RPMI8226 (cell line): ENCODE measurements around the gene TJAP1.
A peak's percentile ranks its signal among the peaks of the same experiment; 100 is the strongest.

ENCODE experiments used
- DNase-seq: peaks from one replicate; pipeline ENCODE4 v3.0.0-alpha.2; 2015

TJAP1 gene, protein sequence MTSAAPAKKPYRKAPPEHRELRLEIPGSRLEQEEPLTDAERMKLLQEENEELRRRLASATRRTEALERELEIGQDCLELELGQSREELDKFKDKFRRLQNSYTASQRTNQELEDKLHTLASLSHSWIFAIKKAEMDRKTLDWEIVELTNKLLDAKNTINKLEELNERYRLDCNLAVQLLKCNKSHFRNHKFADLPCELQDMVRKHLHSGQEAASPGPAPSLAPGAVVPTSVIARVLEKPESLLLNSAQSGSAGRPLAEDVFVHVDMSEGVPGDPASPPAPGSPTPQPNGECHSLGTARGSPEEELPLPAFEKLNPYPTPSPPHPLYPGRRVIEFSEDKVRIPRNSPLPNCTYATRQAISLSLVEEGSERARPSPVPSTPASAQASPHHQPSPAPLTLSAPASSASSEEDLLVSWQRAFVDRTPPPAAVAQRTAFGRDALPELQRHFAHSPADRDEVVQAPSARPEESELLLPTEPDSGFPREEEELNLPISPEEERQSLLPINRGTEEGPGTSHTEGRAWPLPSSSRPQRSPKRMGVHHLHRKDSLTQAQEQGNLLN

DNA sequence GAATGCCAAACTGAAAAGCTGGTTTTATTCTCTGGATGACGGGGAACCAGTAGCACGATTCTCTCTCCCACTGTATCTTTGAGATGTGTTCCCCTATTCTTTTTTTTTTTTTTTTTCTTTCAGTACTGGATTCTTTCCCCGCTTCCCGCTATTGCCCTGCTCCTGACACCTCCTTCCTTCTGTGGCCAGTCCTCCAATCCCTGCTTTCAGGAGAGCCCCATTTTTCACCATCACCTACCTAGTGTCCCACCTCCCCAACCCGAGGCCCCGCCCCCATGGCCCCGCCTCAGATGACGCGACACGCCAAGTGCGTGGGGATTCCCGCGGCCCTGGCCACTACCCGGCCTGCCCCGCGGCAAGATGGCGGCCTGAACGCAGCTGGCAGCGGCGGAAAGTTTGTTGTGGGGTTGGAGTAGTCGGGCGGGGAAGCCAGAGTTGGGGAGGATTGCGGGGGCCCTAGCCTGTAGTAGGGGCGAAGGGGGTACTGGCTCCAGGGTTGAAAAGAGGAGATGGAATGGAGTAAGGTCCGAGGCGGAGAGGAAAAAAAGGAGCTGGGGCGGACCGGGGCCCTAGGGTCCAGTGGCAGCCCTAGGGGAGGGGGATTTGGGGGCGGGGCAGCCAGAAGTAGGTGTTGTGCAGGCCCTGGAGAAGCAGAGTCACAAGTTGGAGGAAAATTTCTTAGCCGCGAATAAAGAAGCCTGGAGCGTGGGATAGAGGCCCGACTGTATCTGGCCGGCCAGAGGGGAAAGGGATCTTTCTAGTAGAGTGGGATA, at the start of gene TJAP1:
TJAP1 (plus strand) TSS at position 336 of the 773 bp plus-strand sequence. CDS start 21,432 bp downstream, outside the sequence.
- peak; percentile 92 for DNase-seq

DNA sequence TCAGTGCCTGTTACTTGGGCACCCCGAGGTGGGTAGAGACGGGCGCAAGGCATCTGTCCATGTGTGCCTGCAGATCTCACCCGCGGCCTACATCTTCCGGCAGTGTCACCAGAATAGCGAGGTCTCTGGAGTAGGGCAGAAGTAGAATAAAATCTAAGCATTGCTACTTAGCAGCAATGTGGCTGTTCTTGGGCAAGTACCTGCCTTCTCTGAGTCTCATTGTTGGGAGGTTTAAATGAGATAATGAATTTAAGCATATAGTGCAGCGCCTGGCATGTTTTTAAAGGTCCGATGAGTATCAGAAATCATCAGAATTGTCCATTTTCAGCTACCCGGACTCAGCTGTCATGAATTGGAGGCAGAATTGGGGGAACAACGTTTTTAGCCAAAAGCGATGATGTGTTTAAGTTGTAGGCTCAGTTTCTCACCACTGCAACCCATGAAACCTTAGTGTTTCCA, 49.2 kb upstream of the TJAP1 start:
- DNase-seq: no peak

DNA sequence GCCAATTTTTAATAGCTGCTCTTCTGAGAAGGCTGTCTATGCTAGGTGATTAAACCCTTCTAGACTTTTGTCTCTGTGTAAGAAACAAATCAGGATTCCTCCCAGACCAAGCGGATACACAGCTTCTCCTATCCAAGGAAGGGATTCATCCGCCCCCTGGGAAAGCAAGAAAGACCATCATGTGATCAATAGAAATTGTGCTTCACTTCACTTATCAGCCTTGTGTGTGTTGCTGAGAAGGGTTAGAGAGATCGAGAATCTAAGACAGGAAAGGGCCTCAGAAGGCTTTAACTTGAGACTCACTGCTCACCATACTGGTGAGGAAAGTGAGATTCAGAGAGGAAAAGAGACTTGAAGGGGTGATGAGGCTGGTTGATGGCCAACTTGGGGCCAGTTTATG, 48.5 kb upstream of the TJAP1 start:
- DNase-seq: no peak

DNA sequence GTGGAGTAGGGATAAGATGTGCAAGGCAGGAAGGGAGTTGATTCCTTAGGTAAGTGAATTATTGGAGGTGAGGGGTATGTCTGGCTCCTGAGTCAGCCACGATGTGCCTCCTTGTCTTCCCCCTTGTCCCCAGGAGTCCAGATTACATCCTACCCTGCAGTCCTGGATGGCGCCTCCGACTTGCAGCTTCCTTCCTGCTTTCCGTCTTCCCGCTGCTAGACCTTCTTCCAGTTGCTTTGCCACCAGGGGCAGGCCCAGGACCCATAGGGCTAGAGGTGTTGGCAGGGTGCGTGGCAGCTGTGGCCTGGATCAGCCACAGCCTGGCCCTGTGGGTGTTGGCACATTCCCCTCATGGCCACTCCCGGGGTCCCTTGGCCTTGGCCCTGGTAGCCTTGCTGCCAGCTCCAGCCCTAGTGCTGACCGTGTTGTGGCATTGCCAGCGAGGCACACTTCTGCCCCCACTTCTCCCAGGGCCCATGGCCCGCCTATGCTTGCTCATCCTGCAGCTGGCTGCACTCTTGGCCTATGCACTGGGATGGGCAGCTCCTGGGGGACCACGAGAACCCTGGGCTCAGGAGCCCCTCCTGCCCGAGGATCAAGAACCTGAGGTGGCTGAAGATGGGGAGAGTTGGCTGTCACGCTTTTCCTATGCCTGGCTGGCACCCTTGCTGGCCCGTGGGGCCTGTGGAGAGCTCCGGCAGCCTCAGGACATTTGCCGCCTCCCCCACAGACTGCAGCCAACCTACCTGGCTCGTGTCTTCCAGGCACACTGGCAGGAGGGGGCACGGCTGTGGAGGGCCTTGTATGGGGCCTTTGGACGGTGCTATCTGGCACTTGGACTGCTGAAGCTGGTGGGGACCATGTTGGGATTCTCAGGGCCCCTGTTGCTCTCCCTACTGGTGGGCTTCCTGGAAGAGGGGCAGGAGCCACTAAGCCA, 45.1 kb upstream of the TJAP1 start:
- no peak for DNase-seq

DNA sequence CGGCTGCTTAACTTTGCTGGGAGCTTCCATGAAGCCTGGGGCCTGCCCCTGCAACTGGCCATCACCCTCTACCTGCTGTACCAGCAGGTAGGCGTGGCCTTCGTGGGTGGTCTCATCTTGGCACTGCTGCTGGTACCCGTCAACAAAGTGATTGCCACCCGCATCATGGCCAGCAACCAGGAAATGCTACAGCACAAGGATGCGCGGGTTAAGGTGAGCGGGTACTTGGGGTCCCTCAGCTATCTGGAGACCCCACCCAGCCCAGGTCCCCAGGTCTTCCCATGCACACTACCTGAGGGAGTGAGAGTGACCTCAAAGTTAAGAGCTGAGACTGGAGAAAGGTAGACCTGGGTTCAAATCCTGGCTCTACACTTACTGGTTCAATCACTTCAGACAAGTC, 44.2 kb upstream of the TJAP1 start:
- DNase-seq: no peak

DNA sequence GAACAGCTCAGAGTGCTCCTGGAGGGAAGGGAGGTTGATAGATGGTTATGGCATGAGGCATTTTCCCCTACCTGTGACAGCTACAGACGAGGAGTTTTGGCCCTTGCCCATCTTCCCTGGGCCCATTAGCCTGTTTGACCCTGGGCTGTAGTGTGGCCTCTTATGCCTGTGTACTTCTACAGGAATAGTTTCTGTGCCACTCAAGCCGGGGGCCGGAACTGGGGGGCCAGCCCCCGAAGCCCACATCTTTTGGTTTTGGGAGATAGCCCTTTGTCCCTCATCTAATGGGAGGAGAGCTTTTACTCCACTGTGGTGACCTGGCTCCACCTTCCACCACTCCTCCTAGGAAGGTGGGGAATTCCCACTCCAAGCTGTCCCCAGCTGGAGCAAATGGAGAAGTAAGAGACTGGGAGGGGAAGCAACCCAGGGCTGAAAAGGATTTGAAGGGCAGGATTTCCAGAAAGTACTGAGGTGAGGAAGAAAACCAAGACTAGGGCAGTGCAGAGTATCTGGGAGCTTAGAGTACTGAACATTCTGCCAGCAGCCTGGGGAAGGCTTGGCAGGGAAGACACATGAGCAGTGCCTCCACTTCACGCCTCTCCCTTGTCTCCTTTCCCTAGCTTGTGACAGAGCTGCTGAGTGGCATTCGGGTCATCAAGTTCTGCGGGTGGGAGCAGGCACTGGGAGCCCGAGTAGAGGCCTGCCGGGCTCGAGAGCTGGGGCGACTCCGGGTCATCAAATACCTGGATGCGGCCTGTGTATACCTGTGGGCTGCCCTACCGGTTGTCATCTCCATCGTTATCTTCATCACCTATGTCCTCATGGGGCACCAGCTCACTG, 43.1 kb upstream of the TJAP1 start:
- no peak for DNase-seq

DNA sequence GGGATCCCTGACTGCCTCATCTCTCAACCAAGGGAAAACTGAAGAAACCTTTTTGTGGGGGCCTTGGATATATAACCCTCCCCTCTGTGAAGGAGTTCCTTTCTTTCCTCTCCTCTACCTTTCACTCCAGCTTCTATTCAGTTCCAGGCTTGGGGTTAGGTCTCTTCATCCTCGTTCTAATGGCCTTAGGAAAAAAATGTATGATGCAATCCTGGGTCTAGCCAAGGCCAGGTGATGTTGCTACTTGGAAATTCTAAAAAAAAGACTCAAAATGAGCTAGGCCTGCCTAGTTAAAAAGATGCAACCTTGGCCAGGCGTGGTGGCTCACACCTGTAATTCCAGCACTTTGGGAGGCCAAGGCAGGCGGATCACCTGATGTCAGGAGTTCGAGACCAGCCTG, 42.4 kb upstream of the TJAP1 start:
- no peak for DNase-seq

DNA sequence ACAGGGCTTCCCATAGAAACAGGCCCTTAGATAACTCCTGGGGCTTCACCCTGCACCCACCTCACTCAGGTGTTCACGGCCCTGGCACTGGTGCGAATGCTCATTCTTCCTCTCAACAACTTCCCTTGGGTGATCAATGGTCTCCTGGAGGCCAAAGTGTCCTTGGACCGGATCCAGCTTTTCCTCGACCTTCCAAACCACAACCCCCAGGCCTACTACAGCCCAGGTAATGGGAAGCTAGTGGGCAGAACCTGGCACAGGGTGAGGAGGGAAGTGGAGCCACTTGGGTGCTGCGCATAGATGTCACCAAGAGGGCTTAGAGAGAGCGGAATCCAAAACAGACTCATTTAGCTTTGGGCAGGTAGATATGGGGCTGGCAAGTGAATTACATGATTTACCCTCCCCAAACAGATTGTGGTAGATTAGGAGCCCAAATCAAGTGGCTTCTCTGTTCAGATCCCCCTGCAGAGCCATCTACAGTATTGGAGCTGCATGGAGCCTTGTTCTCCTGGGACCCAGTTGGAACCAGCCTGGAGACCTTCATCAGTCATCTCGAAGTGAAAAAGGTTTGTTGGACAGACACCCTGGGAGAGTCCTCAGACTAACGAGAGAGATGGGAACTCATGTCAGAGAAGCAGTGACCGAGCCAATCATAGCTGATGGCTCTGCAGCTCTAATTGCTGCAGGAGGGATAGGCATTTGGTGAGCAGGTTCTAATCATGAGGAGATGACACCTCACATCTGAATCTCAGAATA, 41.5 kb upstream of the TJAP1 start:
- no peak for DNase-seq

DNA sequence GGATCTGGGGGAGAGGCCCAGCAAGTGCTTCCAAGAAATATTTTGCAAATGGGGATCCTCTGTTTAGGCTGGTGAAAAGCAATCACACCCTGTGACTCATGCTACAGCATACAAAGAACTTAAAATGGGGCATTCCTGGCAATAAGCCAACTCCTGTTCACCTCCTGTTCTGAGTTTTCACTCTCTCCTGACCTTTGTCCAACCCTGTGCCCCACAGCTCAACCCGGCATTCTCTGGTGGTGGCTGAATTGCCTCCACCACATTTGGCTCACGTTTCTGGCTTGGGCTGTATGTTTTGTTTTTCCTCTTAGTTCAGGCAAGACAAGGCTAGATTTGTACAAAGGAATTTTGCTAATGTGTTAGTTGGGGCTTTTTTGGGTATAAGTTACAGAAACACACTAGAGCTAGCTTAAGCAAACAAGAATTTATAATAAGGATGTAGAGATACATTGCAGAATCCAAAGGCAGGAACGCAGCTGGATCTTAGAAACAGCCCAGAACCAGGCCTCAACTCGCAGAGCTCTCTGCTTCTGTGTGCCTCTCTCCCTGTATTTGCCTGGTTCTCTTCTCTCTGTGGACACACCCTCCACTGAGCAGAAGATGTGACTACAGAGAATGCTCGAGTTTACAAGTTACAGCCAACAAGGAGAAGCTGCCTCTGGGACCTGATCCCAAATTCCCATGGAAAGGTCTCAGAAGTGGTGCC, 40.6 kb upstream of the TJAP1 start:
- peak; percentile 66 for DNase-seq

DNA sequence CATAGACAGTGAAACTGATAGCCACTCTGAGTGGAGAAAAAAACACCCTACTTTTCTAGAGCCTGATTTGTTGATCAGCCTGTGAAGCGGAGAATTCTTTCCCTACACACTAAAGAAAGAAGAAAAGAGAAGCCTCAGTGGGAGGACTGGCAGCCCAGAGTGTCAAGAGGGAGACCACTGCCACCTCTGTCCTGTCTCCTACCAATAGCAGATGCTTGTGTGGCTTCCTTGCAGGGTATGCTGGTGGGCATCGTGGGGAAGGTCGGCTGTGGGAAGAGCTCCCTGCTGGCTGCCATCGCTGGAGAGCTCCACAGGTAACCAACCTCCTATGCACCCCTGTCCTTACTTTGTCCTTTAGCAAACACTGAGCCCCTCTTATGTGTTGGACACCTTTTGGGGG, 39.7 kb upstream of the TJAP1 start:
- DNase-seq: no peak

DNA sequence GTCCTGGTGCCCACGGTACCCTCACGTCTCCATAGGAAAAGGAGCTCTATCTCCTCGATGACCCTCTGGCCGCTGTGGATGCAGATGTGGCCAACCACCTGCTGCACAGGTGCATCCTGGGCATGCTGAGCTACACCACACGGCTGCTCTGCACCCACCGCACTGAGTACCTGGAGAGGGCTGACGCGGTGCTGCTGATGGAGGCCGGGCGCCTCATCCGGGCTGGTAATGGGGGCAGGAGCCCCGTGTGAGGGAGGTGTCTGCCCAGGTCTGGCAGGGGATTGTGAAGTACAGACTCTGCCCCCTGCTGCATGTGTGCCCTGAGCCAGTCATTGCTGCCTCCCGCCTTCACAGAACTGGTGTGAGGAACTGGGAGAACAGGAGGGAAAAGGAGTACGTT, 34.4 kb upstream of the TJAP1 start:
- no peak for DNase-seq

DNA sequence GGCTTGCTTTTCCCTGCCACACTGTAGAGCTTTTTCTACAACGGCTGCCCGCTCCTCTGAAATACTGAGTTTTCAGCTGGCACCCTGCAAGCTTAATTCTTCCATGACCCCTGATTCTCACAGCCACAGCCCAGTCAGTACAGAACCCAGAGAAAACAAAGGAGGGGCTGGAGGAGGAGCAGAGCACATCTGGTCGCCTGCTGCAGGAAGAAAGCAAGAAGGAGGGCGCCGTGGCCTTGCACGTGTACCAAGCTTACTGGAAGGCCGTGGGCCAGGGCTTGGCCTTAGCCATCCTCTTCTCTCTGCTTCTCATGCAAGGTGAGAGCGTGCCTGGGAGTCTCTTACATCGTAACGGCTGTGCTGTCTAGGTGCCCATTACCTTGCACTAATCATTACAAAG, 33.3 kb upstream of the TJAP1 start:
- DNase-seq: no peak

DNA sequence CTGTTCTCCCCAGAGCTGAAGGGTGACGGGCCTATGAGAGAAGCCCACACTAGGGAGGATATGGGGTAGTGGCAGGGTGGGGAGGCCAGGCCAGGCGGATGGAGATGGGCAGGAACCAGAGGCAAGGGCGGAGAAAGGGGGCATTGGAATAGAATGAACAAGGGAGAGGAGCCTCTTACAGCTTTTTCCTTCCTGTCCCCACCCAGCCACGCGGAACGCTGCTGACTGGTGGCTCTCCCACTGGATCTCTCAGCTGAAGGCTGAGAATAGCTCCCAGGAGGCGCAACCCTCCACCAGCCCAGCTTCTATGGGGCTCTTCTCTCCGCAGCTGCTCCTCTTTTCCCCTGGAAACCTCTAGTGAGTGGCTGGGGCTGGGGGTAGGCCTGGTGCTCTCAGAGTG, 32.8 kb upstream of the TJAP1 start:
- DNase-seq: no peak

DNA sequence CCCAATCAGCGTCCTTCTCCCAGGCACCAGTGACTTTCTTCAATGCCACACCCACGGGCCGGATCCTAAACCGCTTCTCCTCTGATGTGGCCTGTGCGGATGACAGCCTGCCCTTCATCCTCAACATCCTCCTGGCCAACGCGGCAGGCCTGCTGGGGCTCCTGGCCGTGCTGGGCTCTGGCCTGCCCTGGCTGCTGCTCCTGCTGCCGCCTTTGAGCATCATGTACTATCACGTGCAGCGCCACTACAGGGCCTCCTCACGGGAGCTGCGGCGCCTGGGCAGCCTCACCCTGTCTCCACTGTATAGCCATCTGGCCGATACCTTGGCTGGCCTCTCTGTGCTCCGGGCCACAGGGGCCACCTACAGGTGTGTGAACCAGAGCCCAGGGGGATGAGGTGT, 31.8 kb upstream of the TJAP1 start:
- DNase-seq: no peak

DNA sequence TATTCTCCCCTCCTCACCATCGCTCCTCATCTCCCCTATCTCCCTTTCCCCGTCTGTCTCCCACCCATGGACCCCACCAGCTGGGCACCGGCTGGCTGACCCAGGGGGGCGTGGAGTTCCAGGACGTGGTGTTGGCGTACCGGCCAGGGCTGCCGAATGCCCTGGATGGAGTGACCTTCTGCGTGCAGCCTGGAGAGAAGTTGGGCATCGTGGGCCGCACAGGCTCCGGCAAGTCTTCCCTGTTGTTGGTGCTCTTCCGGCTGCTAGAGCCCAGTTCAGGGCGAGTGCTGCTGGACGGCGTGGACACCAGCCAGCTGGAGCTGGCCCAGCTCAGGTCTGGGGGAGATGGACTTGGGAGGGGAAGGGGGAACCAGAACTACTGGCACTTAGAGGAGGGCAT, 29.8 kb upstream of the TJAP1 start:
- no peak for DNase-seq

DNA sequence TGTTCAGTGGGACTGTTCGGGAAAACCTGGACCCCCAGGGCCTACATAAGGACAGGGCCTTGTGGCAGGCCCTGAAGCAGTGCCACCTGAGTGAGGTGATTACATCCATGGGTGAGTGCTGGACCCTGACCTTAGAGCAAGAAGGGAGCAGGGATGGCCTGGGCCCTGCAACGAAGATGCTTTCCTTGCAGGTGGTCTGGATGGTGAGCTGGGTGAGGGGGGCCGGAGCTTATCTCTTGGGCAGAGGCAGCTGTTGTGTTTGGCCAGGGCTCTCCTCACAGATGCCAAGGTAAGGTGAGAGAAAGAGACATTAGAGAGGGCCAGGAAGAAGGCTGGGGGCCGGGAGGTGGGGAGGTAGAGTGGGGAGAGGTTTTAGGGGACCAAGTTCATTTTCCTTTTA, 28.5 kb upstream of the TJAP1 start:
- no peak for DNase-seq

DNA sequence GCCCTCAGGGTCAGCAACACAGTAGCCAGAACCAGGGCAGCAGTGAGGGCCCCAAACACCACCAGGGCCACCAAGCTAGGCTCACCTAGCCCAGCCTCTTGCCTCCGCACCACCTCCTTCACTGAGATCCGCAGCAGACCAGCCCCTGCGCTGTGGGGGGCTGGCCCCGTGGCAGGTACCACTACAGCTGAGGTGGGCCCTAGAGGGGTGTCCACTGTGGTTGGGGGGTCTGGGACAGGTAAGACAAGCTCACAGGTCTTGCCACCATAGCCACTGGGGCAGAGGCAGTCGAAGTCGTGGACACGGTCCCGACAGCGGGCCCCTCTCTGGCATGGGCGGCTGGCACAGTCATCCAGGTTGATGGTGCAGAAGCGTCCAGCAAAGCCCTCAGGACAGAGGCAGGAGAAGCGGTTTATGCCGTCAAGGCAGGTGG, 26.7 kb upstream of the TJAP1 start:
- DNase-seq: no peak

DNA sequence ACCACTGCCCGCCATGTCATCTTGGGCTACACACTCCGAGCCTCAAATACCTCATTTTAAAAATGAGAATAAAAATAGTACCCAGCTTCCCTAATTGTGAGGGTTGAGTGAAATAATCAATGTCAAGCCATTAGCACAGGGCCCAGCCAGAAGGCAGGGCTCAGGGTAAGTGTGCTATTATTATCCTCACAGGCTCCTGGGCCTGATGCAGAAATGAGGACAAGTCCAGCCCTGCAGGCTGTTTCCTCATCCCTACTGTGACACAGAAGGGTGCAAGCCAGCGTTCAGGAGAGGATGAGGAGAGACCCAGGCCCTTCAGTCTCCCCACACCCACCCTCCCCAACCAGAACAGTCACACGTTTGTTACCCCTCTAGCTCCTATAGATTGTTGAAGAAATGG, 26.0 kb upstream of the TJAP1 start:
- no peak for DNase-seq

DNA sequence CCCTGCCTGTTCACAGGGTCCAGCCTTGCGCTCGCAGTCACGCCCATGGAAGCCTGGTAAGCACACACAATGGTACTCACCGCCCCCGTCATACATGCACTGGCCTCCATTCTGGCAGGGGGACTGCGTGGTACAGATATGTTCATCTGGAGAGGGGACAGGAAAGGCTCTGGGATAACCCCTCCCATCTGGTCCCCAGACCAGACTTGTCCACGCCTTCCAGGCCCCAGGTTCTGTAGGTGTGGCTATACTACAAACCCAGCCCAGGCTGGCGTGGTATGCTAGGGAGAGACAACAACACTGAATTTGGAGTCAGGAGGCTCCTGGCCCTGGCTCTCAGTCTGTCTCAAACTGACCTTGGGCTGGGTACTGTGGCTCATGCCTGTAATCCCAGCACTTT, 25.4 kb upstream of the TJAP1 start:
- no peak for DNase-seq

DNA sequence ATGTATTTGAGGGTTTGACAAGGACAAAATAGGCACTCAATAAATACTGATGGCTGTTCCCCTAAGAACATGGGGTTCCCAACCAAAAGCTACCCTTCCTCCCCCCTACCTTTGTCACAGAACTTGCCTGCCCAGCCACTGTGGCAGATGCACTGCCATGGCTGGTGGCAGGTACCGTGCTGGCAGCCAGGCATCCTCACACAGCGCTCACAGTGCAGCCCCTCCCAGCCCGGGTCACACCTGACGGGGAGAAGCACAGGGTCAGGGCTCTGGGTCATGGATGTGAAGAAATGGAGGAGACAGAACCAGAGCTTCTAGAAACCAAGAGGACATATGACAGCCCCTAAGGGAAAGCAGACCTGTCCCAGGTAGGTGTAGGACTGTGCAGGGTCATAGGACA, 24.5 kb upstream of the TJAP1 start:
- DNase-seq: no peak
